Measurements from ENCODE around the gene ZNHIT2. TPM values are rescaled to one million over a fixed set of nuclear protein-coding genes. Genes with fewer than 3 reads are reported as not detected.

ZNHIT2 gene
- total RNA-seq, 2 experiments from 2014 or later: 11.5 to 32.4 TPM

DNA sequence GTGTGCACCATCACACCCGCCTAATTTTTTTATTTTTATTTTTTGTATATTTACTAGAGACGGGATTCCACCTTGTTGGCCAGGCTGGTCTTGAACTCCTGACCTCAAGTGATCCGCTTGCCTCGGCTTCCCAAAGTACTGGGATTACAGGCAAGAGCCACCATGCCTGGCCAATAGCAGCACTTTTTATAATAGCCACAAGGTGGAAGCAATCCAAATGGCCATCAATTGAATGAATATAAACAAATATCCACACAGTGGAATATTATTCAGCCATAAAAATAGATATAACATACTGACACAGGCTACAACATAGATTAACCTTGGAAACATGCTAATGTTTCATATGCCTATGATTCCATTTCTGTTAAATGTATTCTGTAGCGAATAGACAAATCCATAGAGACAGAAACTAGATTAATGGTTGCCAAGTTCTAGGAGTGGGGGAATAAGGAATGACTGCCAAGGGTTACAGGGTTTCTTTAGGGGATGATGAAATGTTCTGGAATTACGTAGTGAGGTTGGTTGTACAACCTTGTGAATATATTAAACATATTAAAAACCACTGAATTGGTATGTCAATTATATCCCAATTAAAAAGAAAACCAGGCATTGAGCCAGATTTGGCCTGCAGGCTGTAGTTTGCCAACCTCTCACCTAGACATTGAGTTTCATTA, 16.7 kb downstream of the ZNHIT2 start:
- H3K4me1 ChIP-seq (ENCODE audit: insufficient read depth, low read length, poor library complexity, severe bottlenecking): peaks cover 7% of the 10 kb centered on the region
- peaks cover 27% of the 10 kb centered on the region for H3K79me2 ChIP-seq (ENCODE audit: insufficient read depth, low read depth, low read length)
- no peak overlapping the region for H2AFZ ChIP-seq (ENCODE audit: low read length)
- intact Hi-C loops (cut with micrococcal nuclease; ENCODE audit: unreplicated experiment): no loop called here
- no peak for DNase-seq (ENCODE audit: low spot score)
- no peaks in the 10 kb centered on the region for H3K9me3 ChIP-seq (ENCODE audit: low read length)
- no peak overlapping the region for H3K27ac ChIP-seq (ENCODE audit: low read depth, low read length, poor library complexity, severe bottlenecking)
- no TSS peak for BruUV-seq (replicated peaks)
- TF ChIP-seq, protein P1, sequence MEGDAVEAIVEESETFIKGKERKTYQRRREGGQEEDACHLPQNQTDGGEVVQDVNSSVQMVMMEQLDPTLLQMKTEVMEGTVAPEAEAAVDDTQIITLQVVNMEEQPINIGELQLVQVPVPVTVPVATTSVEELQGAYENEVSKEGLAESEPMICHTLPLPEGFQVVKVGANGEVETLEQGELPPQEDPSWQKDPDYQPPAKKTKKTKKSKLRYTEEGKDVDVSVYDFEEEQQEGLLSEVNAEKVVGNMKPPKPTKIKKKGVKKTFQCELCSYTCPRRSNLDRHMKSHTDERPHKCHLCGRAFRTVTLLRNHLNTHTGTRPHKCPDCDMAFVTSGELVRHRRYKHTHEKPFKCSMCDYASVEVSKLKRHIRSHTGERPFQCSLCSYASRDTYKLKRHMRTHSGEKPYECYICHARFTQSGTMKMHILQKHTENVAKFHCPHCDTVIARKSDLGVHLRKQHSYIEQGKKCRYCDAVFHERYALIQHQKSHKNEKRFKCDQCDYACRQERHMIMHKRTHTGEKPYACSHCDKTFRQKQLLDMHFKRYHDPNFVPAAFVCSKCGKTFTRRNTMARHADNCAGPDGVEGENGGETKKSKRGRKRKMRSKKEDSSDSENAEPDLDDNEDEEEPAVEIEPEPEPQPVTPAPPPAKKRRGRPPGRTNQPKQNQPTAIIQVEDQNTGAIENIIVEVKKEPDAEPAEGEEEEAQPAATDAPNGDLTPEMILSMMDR (conservative IDR thresholded peaks at IDR 0.05; ENCODE audit: low read length): peak; percentile 45; the same call in 1 of the 2 replicates
- no peak for TF ChIP-seq EZH2phosphoT487 (IDR thresholded peaks at IDR 0.05; ENCODE audit: borderline replicate concordance, low read depth, low read length)
- ChIA-PET CTCF (ENCODE audit: unreplicated experiment) (no interaction called here), POLR2A (interaction anchor here (0.6 to 0.7 kb wide), 2 partner anchors 75 to 116 kb away, joined by 3 to 4 read pairs; no protein-coding TSS in a partner anchor)
- no peak overlapping the region for H3K4me2 ChIP-seq (ENCODE audit: low read length)
- peaks cover 42% of the 10 kb centered on the region for H3K36me3 ChIP-seq (ENCODE audit: insufficient read depth, low read length)
- H3K9me2 ChIP-seq (ENCODE audit: insufficient read depth, low read length): no peaks in the 10 kb centered on the region
- H3K4me3 ChIP-seq (ENCODE audit: low read depth, low read length, poor library complexity, severe bottlenecking): no peak overlapping the region
- peaks cover 6% of the 10 kb centered on the region; the same call in 1 of the 2 replicates for H4K20me1 ChIP-seq (ENCODE audit: insufficient read depth, low read length)

GRCh38 chr11:65096926-65097325, 20.6 kb downstream of the ZNHIT2 start:
- DNase-seq (ENCODE audit: low spot score): no peak
- Histone ChIP-seq H3K9me3 (ENCODE audit: low read length) (no peaks in the 10 kb centered on the region), H3K36me3 (ENCODE audit: insufficient read depth, low read length) (peaks cover 36% of the 10 kb centered on the region), H3K79me2 (ENCODE audit: insufficient read depth, low read depth, low read length) (peaks cover 27% of the 10 kb centered on the region), H3K27ac (ENCODE audit: low read depth, low read length, poor library complexity, severe bottlenecking) (peak overlapping the region; percentile 68), H3K9me2 (ENCODE audit: insufficient read depth, low read length) (no peaks in the 10 kb centered on the region), H2AFZ (ENCODE audit: low read length) (no peak overlapping the region), H3K4me1 (ENCODE audit: insufficient read depth, low read length, poor library complexity, severe bottlenecking) (peaks cover 16% of the 10 kb centered on the region), H4K20me1 (ENCODE audit: insufficient read depth, low read length) (peaks cover 6% of the 10 kb centered on the region; the same call in 1 of the 2 replicates), H3K4me3 (ENCODE audit: low read depth, low read length, poor library complexity, severe bottlenecking) (peak overlapping the region; percentile 78), H3K4me2 (ENCODE audit: low read length) (peak overlapping the region; percentile 91)
- POLR2A ChIA-PET: interaction anchor here (1.1 to 1.5 kb wide), 3 partner anchors 14 to 51 kb away, joined by 4 read pairs; no protein-coding TSS in a partner anchor
- intact Hi-C loops (cut with micrococcal nuclease; ENCODE audit: unreplicated experiment): loop anchor here (1.0 kb wide), 1 partner anchor 57 kb away; no protein-coding TSS in a partner anchor
- TF ChIP-seq EZH2phosphoT487 (IDR thresholded peaks at IDR 0.05; ENCODE audit: borderline replicate concordance, low read depth, low read length): no peak
- TF ChIP-seq, protein P1 (conservative IDR thresholded peaks at IDR 0.05; ENCODE audit: low read length): no peak
- TSS peak; percentile 48 for BruUV-seq (replicated peaks)
- CTCF ChIA-PET (ENCODE audit: unreplicated experiment): no interaction called here
